Stimulated activated CD4-positive, alpha-beta T cell treated with anti-CD3 and anti-CD28 coated beads, Interleukin-4, amount 100 ng/mL, for 4 hours (primary cell): Measurements from ENCODE around the gene MTA2.

Source experiments
- DNase-seq, 2 experiments: peaks; one replicate each; pipeline ENCODE4 v3.0.0-alpha.2; 2020

The MTA2 gene

DNA sequence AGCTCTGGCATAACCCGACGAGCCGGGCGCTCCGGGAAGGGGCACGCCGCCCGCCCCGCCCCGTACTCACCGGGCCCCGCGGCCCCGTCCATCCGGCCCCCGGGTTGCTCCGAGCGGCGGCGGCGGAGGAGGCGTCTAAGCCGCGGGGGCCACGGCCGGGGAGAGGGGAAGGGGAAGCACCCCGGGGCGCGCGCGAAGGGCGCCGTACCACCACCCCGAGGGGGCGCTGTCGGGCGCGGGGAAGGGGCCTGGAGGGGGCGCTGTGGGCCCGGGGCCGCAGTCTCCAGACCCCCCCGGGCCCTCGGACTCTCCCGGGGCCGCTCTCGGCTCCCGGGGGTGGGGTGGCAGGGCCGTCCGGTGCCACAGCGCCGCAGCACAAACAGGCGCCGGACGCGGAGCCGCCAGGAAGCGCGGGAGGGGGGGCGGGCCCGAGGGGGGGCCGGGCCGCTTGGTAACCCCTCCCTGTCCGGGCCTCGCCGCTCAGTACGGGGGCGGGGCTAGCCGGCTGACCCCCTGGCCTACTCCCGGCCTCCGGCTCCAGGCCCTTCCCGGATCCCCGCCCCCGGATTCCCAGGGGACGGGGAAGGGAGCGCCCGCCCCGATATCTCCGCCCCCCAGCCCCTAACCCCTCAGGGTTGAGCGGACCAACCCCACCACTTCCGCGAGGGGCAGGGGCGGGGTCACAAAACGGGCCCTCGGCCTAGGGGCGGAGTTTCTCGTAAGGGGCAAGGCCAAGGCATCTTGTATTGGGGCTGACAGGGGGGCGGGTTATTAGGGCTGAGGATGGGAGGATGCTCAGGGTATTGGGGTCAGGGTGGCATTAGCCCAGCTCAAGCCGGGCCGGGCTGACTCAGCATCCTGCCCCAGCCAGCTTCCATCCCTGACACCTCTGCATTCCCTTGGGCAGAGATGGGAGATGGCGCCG lies 11.0 kb upstream of the MTA2 start, which contains the start of the genes EML3 and ROM1:
Gene EML3 (minus strand): TSS at position 410 of the 925 bp plus-strand sequence. CDS start 318 bp downstream, at position 92.
Gene ROM1 (plus strand): TSS at position 892 of the 925 bp plus-strand sequence. CDS start 25 bp downstream, at position 917.
- DNase-seq: peak; percentile 86 to 88

DNA sequence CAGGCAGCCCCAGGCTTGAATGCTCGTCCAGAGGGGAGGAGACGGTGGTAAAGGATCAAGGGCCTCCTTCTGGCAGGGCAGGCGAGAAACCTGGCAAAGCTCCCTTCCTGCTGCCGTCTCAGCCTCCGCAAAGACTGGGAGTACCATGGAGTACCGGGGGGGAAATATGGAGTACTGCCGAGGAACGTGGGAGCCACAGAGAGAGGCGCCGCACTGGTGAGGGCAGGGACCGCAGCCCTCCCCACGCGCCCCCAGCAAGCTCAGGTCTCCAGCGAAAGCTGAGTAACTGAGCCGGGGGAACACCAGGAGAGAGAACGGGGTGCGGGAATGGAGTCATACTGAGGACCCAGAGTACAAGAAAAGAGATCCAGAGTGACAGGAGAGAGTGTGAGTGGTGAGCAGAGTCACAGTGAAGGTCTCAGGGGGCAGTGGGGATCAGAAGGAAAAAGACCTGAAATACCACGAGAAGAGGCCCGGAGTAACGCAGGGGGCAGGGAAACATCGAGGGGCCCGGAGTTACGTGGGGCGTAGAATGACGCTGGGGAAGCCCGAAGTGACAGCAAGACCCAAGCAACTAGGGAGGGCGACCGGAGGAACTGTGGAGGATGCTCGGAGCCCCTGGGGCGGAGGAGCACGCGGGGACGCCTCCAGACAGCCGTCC lies 10.2 kb upstream of the MTA2 start:
- peak; percentile 48 to 52 for DNase-seq

DNA sequence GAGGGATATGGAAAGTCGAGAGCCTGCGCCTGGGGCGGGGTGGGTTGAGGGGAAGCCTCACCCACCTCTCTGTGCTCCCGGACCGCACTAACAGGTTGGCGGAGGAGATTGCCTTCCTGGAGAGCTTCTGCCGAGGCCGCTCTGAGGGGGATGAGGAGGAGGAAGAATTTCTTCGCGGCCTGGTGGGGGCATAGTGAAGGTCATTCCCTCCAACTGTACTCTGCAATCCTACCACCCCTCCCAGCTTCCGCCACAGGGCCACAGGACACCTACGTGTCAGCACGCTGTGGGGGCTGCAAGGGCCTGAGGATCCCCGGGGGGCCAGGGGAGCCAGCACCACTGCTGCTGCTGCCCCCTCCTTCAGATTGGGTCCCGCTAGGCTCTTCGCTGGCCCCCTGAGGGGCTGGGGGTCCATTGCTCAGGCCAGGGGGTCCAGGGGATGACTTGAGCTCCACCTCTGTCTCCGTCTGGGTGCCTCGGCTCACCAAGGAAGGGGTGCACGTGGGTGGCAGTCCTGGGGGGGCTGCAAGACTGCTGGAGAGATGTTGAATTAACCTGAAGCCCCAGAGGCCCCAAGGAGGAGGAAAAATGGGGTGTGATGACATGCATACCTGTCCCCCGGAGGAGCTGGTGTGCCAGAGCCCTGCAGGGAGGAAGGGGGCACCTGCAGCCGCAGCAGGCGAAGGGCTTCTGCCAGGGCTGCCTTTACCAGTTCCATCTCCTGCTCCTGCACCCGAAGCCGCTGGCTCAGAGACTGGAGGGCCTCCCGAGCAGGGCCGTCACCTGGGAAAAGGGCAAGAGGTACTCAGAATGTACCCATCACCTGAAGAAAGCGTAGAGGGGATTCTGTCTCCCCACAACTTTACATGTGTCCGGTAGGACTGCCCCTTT lies 9.4 kb upstream of the MTA2 start:
- DNase-seq: no peak

DNA sequence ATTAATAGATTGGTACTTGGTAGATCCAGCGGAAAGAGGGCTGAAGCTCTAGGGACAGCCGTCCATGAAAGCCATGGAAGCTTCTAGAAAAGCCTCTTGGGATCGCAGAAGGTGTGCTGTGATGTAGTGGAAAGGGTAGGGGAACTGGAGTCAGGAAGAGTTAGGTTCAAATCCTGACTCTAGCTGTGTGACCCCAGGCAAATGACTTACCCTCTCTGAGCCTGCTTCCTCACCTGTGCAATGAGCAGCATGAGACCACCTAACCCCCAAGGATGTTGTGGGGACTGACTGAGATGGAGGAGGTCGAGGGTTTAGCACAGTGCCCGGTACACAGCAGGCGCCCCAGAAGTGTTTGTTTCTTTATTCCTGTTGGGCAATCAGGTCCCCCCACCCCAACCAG lies 8.7 kb upstream of the MTA2 start:
- DNase-seq: no peak

DNA sequence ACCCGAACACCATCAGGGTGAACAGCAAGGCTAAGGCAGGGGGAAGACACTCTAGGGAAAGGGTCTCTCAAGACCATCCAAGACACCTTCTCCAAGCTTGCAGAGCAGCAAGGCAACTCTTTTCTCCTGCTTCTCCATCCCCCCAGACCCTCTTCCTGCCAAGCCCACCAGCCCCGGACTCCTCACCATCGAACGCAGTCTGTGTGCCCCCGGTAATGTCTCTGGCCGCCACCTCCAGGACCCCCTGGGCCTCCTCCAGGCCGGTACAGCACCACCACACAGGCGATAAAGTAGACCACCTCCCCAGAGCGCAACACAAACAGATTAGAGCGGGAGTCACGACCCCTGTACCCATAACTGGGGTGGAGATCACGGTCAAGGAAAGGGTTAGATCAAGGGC lies 7.1 kb upstream of the MTA2 start:
- no peak for DNase-seq

DNA sequence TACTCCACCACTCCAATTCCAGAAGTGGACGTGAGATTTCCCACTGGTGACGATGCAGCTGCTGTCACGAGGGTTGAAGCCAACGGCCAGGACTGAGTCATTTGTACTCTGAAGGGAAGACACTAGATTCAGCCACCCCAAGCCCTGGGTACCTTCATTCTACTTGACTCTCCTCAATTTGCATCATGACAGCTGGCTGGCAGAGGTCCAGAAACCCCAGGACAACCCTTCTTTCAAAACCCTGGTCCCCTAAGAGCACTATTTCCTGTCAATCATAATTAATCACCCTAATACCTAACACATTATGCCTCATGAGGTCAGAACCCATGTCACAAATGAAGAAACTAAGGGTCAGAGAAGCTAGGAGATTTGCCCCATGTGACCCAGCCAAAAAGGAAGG lies 6.0 kb upstream of the MTA2 start:
- DNase-seq: no peak

DNA sequence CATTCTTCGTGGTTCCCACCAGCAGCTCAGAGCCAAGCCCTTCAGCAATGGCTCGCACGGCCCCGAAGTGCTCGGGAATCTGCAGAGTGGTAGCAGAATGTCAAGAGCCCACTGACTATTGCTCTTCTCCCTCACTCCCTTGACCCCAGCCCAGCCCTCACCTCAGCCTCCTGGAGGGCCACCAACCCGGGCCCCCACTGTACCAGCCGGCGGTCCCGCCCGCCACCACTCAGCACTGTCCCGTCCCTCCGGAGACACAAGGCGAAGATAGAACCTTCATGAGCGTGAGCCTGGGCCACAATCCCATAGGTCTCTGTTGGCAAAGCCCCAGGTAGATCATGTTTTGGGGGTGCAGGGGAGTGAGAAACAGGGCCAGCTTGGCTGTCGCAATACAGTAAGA lies 4.2 kb upstream of the MTA2 start:
- DNase-seq: no peak

DNA sequence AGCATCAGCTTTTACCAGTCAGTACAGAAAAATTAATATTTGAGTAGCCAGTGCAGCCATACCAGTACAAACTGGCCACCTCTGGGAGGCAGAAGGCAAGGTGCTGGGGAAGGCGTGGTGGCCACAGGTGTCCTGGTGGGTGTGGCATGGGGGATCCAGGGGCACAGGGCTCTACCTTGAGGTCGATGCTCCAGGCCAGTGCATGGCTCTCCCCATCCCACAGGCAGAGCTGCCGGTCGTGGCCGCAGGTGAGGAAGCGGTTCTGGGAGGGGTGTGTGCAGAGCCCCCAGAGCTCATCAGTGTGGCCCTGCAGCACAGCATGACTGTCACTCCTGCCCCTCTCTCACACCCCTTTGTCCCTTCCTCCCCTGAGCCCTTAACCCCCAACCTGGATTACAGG lies 3.8 kb upstream of the MTA2 start:
- DNase-seq: no peak

DNA sequence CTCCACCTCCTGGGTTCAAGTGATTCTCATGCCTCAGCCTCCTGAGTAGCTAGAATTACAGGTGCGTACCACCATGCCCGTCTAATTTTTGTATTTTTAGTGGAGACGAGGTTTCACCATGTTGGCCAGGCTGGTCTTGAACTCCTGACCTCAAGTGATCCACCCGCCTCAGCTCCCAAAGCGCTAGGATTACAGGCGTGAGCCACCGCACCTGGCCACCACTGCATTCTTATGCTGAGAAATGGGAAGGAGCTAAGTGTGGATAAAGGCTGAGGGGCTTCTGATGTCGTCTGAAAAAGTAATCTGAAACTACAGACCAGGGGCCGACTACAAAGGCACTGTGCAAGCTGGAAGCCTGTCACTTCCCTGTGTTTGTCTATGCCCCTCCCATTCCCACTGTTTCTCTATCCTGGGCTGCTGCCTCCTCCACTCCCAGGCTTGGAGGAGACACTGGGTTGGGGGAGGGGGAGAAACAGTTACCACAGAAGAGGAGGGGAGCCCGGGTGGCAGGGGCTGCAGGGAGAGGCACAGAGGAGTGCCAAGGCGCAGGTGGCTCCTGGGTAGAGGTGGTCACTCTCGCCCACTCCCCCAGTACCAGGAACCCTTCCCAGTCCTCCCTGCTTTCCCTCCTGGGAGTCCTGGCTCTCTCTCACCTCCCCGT lies 2.9 kb upstream of the MTA2 start:
- DNase-seq: no peak

DNA sequence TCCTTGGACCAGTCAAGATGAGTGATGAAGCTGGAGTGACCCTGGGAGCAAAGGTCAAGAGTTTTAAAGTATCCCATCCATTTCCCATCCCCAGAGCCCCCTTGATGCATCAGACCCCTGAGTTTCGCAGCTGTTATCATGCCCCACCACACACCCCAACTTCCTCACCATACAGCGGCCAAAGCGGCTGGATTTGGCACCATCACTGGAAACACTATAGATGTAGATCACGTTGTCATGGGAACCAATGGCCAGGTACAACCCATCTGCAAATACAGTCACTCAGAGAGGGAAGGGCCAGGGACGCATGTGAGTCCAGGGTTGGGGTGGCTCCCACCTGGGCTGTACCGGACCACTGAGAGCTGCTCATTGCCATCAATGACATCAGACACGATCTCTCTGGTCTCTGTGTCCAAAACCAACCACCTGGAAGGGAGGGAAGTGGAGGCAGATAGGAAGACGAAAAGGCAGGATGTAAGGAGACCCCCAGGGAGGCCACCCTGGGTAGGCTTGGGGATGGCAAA lies 2.2 kb upstream of the MTA2 start:
- DNase-seq: no peak

DNA sequence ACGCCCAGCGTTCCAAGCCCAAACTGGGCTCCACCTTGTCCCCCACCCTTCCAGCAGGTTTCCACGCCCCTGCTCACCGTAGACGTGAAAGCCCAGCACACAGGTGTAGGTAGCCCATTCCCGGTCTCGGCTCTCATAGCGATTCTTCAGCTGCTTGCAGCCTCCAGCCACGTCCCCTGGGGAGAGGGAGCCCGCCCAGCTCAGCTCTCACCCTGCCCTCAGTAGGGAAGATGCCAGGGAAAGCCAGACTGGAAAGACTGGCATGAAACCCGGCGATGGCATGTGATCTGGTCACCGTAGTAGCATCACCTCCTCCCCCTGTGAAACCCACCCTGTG lies 1.4 kb upstream of the MTA2 start:
- DNase-seq: no peak

DNA sequence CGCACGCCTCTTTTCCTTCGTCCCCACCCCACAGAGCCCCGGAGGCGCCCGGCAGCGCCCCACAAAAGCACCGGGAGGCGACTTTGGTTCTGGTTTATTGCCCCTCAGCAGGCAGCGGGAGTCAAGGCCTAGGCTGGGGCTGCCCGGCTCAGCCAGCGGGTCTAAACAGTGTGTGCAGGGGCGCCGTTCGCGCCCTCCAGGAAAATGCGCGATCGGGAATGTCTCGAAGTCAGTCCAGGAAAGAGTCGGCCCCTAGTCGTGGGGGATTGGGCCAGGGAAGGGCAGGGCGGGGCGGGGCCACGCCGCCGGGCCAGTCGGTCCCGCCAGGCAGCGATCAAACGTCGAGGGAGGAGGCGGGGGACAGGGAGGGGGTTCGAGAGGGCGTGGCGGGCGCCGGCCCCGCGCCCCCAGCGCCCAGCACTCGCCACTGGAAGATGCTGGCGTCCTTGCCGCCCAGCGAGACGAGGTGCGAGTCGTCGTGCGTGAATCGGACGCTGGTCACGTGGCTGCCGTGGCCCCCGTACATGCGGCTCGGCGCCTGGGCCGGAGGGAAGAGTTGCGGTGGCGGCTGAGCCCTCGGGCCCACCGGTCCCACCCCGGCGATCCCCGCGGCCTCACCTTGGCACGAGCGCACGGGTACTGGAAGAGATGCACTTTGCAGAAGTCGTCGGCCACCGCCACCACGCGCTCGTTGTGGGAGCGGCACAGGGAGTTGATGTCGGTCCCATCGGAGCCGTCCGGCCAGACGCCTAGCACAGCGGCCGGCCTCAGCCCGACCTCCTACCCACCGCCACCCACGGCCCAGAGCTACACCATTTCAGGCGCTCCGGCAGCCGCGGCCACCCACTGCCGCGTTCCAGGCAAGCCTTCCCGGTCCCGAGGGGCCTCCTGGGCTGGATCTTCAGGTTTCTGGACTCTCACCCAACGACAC lies 741 bp upstream of the MTA2 start:
- DNase-seq: peak; percentile 22 to 40

DNA sequence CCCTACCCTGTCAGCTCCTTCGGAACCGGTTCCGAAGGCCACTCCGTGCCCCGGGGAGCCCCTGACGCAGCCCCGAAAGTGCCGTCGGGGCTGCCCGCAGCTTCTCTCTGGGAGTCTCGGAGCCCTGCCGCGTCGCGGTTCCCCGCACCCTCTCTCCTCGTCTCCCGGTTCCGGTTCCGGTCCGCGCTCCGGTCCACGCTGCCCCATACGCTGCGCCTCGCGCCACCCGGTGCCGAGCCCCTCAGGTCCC lies 618 bp downstream of the MTA2 start:
- DNase-seq: peak; percentile 41 to 59

DNA sequence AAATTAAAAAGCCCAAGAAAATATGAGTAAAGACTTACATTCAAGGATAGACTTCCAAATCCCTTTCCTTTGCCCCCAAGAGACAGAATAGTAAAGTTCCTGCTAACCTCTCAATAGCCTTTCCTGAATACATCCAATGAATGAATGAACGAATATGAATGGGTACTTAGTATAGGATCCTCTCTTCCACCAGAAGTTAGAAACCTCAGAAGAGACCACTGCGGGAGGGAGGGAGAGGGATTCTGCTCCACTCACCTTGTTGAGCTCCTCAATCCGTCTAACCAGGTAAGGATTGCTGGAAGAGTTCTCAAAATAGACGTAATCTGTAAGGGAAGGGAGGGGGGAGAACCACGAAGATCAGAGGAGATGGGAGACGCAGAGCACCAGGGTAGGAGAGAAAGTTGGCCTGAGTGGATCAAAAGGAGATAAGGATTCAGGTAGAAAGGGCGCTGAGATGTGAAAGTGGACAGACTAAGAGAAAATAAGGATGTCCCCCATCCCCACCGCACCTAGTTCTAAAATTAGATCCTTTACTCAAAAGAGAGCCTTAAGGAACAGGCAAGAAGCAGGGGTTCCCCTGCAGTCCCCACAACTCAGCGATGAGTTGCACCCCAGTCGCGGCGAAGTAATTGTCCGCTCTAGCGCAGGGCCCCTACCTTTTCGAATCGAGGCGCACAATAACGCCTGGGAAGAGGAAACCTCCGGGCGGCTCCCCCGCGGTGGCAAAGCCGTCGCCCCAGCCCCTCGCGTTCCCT lies 1.1 kb downstream of the MTA2 start:
- DNase-seq: no peak

DNA sequence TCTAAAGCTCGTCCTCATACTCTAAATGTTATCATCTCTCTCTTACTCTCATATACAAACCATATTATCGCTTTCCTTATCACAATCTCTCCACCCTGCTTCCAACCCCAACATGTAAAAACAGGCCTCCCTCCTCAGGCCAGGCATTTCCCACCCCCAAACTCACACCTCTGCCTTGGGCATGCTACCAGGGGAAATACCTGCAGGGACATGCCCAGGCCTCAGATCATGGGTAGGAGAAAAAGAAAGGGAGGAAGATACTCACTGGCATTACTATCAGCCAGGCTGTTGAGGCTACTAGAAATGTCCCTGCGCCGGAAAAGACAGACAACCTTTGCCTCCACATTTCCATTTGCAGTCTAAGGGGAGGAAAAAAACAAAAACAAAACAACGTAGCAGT lies 1.8 kb downstream of the MTA2 start:
- no peak for DNase-seq

DNA sequence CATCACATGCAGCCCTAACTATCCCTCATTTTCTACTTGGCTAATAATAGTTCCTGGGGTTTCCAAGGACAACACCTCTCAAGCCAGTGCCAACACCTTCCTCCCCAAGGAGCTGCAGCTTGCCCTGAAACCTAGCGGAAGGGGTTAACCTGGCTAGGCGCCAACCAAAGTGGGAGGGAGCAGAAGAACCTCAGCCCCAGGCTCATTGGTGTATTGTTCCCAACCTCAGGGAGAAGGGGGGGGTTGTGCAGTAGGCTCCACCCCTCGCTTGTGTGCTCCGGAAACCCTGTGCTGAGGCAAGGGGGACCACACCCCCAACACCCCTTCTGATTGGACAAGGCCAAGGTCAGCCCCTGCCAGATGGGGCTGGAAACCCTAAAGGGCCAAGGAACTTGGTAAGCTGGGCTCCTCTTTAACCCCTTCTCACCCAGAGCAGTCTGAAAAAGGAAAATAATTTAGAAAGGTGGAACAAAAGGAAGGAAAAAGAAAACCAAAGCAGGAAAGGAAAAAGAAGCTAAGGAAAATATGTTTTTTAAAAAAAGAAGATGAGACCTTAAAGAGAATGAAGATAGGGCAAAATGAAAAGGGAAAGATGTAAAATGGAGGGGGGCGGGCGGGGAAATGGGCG lies 2.5 kb downstream of the MTA2 start:
- DNase-seq: peak; percentile 86 to 97

DNA sequence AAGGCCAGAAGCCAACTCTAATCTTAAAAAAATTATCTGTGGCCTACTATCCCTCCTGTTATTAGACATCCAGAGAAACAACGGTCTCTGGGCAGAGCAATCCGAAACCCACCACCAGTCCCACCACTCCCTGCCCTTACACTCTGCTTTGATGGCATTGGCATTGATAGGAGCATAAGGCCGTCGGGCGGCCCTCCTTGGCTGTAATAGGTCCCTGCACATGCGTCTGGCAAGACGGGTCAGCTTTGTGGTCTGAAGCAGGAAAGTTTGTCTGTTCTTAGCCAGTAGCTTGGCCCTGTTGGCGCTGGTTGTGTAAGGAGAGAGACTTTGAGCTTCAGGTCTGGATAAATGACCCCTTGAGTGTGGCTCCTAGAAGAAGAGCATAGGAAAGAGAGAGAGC lies 6.5 kb downstream of the MTA2 start:
- DNase-seq: no peak

DNA sequence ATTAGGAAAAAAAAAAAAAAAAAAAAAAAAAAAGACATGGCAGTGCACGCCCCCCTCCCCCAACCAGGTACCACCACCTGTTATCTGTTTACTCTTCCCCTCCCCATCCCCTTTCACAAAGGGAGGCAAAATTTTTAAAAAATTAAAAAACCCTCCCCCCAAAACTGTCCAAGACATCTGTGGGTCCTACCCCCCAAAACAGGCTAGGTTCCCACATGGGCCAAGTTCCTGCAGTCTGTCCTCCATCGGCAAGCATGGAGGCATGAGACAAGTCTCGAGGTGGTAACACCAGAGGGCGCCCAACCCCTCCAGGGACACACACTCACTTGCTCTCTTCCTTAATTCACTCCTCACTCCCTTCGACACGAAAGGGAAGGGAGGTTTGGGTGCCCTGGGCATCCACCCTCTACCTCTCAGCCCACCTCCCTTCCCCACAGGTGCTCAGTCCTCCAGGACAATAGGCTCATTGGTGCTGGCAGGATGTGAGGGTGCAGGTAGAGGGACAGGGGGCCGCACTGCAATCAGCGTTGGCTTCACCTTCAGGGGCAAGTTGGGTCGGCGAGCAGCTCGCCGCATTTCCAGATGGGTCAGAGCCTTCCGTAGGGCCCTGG lies 8.1 kb downstream of the MTA2 start:
- DNase-seq: peak; percentile 69 to 76

DNA sequence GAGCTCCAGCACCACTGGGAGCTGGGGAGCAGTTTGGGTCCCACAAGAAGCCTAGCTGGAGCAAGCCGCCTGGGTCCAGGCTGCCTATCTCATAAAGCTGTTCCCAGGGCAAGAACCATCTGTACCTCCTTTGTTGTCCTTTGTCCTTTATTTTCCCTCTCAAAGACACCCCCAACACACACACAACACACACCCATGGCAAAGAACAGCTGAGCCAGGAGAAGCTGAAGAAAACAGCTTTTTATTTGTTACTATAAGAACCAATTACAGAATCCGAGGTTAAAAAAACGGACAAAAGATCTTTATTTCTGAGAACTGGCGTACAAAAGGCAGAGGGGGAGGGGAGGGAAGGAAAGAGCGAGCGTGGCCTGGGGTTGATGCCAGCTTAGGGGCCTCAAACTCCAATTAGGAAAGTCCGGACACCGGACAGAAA lies 8.7 kb downstream of the MTA2 start:
- DNase-seq: no peak
